ENCODE results near the gene ZNF562.
"Not testable (repeated sequence)": the region's sequence is repeated elsewhere in the genome, so short reads cannot be mapped to it uniquely, and the experiment has no call there.

The ZNF562 gene

DNA sequence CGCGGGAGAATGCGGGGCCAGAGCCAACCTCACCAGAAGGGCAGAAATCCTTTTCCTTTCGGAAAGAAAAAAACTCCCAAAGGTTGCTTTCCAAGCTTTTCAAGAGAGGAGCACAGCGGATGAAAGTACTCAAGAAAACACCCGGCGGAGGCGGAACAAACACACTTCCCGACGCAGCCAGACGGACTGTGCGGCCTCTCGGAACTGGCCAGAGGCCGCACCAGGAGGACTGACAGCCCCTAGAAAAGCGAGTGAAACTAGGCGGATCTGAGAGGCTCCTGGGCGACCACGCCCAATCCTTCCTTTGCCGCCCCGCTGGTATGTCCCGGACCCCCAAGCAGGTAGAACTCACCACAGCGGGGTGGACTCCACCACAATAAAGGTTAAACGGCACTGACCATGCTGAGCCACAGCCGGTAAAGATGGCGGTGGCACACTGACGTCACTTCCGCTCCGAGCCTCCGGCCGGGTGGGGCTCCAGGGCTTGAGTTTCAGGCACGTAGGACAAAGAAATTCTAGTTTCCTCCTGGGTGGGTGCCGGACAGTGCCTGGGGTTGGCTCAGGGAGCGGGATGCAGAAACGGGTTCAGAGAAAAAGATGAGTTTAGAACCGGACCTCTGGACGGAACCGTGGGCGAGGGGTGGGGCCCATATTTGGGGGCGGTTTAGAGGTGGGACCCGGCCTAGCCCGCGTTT, at the start of gene ZNF562:
TSS of gene ZNF562 (minus strand) at position 438 of the 695 bp plus-strand sequence. CDS start 14,356 bp downstream, outside the sequence.
- no peak for DNase-seq

DNA sequence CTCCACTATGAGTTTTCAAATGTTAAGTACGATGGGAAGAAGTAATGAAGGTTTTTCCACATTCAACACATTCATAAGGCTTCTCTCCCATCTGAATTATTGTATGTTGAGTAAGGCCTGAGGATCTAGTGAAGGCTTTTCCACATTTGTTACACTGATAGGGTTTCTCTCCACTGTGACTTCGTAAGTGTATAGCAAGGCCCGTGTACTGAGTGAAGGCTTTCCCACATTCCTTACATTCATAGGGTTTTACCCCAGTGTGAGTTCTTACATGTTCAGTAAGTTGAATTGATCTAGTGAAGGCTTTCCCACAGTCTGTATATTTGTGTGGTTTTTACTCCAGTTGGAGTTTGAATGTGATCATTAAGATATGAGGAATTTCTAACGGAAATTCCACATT, 49.3 kb upstream of the ZNF562 start:
- no peak for DNase-seq

DNA sequence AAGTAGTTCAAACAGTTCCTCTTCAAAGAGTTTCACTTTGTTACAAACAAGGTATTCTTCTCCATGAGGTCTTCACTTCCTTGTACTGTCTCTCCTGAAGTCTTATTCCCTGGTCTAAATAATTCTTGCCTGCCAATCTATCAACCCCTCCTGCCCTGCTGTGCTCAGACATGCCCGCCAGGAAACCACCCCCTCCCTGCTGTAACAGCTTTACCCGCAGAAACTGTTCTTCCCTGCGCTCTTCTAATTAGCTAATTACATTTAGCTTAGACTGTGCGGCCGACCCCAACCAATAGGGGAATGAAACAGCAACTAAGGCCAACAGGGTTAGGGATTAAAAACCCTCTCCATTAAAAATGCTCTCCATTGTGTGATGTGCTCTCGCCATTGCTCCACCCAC, 47.0 kb upstream of the ZNF562 start:
- no peak for DNase-seq

DNA sequence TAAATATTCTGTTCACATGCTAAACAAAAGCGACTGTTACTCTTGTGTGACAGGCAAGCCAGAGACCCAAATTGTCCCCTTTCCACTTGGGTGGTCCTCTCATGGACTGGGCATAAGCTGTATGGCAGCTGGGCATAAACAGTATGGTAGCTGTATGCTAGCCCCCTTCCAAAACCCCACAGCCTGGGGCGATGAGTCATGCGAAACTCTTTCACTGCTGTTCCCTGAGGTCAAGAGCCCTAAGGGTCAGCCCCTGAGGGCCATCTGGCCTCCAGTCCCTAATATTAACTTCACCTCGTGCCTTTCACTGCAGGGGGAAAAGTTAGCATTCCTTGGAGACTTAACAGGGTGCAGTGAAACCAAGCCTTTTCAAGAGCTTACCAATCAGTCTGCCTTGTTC, 45.6 kb upstream of the ZNF562 start:
- no peak for DNase-seq

DNA sequence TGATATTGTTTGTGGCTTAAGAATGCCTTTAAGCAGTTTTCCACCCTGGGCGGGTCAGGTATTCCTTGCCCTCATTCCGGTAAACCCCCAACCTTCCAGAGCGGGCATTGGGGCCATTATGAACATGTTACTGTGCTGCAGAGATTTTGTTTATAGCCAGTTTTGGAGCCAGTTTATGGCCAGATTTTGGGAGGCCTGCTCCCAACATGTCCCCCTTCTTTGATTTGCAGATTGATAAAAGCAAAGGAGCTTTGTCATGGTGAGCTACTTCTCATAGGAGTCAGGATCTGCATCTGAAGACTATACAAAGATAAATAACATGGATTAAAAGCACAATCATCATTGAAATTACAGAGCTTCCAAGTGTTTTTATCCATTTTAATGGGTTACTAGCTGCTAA, 36.9 kb upstream of the ZNF562 start:
- DNase-seq: no peak

DNA sequence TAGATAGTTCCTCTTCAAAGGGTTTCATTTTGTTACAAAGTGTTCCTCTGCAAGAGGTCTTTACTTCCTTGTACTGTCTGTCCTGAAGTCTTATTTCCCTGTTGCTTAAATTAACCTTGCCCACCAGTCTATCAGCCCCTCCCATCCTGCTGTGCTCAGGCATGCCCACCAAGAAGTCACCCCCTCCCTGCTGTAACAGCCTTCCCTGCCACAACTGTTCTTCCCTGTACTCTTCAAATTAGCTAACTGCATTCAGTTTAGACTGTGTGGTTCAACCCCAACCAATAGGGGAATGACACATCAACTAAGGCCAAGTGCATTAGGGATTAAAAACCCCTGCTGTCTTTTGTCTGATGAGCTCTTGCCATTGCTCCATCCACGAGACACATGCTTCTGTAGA, 34.4 kb upstream of the ZNF562 start:
- DNase-seq: no peak

DNA sequence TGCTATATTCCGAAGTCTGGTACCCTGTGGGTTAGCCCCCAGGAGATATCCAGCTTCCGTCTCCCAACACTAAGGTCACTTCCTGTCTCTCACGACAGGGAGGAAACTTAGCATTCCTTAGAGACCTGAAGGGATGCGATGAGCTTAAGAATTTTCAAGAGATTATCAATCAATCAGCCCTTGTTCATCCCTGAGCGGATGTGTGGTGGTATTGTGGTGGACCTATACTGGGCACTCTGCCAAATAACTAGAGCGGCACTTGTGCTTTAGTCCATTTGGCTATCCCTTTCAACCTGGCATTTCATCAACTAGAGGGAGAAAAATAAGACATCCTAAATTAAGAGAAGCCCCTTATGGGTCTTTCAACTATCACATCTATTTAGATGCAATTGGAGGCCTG, 30.9 kb upstream of the ZNF562 start:
- no peak for DNase-seq

DNA sequence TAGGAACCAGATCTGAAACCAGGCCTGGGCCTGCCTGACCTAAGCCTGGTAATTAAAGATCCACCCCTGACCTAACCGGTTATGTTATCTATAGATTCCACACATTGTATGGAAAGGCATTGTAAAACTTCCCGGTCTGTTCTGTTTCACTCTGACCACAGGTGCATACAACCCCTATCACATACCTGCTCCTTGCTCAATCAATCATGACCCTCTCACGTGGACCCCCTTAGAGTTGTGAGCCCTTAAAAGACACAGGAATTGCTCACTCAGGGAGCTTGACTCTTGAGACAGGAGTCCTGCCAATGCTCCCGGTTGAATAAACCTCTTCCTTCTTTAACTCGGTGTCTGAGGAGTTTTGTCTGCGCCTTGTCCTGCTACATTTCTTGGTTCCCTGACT, 27.3 kb upstream of the ZNF562 start:
- no peak for DNase-seq

DNA sequence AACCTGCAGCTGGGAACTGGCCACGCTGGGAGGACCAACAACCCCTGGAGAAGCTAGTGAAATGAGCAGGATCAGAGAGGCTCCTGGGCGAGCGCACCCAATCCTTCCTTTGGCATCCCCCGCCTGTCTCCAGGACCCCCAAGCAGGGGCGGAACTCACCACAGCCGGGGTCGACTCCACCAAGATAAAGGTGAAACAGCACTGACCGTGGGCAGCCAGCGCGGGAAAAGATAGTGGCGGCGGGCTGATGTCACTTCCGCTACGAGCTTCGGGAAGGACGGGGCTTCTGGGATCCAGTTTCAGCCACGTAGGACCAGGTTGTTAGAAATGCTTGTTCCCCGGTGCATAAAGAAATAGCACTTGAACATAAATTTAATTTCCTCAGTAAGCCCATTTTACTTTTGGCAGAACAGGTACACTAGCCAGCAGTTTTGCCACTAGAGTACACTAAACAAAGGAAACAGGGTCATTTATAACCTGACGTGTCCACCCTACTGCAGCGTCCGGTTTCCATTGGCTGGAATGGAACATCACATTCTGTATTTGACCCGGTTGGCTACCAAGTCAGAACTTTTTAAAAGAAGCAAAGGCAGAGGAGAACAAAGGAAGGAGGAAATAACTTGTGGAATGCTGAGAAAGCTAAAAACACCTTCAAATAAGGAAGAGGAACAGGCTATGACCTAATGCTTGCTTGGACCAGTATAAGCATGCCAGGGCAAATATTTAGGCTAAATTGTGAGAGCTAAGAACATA, 25.5 kb upstream of the ZNF562 start:
- no peak for DNase-seq

DNA sequence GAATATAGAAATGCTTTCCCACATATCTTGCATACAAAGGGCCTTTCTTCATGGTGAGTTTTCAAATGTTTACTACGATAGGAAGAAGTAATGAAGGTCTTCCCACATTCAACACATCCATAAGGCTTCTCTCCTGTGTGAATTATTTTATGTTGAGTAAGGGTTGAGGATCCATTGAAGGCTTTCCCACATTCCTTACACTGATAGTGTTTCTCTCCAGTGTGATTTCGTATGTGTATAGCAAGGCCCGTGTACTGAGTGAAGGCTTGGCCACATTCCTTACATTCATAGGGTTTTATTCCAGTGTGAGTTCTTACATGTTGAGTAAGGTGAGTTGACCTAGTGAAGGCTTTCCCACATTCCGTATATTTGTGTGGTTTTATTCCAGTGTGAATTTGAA, 15.4 kb upstream of the ZNF562 start:
- not testable (repeated sequence) for DNase-seq

DNA sequence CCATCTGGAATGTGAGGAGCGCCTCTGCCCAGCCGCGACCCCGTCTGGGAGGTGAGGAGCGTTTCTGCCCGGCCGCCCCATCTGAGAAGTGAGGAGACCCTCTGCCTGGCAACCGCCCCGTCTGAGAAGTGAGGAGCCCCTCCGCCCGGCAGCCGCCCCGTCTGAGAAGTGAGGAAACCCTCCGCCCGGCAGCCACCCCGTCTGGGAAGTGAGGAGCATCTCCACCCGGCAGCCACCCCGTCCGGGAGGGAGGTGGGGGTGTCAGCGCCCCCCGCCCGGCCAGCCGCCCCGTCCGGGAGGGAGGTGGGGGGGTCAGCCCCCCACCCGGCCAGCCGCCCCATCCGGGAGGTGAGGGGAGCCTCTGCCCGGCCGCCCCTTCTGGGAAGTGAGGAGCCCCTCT, 5.1 kb upstream of the ZNF562 start:
- not testable (repeated sequence) for DNase-seq

DNA sequence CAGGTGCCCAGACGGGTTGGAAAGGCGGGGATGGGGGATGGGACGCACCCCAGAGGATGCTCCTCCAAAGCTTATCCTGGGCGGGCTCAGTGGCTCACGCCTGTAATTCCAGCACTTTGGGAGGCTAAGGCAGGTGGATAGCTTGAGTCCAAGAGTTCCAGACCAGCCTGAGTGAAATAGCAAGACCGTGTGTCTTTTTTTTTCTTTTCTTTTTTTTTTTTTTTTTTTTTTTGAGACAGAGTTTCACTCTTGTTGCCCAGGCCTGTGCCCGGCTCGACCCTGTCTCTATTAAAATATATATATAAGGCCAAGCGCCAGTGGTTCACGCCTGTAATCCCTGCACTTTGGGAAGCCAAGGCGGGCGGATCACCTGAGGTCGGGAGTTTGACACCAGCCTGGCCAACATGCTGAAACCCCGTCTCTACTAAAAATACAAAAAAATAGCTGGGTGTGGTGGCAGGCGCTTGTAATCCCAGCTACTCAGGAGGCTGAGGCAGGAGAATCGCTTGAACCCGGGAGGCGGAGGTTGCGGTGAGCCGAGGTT, 530 bp upstream of the ZNF562 start:
- not testable (repeated sequence) for DNase-seq

DNA sequence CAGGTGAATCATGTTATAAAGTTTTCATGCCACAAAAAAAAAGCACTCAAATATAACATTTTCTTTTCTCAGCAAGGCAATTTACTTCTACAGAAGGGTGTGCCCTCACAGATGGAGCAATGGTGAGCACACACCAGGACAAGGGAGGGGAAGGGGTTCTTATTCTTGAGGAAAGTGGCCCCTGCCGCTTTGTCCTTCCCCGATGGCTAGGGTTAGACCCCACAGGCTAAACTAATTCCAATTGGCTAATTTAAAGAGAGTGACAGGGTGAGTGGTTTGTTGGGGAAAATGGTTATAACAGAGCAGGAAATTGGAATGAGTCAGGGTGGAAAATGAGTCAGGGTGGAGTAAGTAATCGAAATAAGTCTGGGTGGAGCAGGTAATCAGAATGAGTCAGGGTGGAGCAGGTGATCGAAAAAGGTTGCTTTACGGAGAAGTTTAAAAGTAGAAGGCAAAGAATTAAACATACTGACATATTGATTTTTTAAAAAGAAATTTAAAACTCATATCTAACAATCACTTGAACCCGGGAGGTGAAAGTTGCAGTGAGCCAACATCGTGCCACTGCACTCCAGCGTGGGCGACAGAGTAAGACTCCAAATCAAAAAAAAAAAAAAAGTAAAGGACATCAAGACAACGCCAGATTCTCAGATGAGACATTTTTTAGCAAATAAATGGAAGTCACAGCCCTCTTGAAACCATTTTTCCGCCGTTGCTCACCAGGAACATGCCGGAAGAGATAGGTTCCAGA, 813 bp downstream of the ZNF562 start:
- no peak for DNase-seq

DNA sequence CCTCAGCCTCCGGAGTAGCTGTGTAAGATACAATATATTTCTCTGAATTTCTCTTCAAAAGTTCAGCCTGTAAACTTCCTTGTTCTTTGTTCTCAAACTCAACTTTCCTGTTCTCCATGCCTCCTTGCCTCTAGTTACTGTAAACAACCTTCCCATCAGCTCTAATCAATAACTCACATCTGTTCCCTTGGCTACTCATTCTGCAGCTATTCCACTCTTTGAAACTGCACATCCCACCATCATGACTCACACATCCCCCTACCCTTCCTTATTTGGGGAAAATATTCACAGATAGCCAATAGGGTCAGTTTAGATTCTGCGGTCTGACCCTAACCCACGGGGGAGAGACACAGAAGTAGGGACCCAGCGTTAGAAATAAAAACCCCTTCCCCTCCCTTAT, 2.0 kb downstream of the ZNF562 start:
- no peak for DNase-seq

DNA sequence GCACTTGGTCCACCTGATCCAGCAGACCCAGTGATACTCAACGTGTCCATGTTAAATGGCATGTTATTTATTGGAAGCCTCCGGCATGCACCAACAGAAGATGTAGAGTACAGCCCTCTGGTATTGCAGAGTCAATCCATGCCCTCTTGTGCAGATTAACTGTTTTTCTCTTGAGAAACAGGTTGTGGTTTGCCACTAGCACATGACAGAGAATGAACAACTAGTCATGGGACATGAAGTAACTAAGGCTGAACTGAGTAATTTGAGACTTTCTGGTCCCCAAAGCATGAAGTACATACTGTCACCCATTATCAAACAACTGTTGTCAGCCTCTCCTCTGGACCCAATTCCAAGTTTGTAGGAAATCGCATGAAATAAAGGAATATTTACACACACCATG, 3.2 kb downstream of the ZNF562 start:
- no peak for DNase-seq

DNA sequence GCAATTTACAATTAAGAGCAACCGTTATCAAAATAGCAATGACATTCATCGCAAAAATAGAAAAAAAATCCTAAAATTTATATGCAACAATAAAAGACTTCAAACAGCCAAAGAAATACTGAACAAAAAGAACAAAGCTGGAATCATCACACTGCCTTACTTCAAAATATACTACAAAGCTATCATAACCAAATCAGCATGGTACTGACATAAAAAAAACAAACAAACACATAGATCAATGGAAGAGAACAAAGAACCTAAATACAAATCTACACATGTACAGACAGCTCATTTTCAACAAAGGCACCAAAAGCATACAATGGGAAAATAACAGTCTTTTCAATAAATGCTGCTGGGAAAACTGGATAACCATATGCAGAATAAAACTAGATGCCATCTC, 6.4 kb downstream of the ZNF562 start:
- DNase-seq: no peak

DNA sequence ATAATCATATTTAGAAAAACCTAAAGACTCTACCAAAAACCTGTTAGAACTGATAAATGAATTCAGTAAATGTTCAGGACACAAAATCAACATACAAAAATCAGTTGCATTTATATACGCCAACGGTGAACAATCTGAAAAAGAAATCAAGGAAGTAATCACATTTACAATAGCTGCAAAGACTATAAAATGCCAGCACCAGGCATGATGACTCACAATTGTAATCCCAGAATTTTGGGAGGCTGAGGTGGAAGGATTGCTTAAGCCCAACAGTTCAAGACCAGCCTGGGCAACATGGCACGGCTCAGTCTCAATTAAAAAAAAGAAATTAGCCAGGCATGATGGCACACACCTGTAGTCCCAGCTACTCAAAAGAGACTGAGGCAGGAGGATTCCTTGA, 7.0 kb downstream of the ZNF562 start:
- DNase-seq: no peak

DNA sequence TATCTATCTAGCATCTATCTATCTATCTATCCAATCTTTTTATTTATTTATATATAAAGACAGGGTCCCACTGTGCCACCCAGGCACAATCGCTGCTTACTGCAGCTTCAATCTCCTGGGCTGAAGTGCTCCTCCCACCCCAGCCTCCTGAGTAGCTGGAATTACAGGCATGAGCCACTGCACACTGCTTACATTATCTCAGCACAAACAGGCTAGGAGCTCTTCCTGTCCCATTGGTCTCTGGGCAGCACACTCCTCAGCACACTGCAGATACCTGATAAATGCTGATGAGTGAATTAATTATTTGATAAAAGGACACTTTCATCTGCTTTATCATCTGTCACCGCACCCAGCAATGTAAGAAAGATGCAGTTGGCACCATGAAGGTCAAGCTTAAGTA, 16.1 kb downstream of the ZNF562 start:
- DNase-seq: no peak

DNA sequence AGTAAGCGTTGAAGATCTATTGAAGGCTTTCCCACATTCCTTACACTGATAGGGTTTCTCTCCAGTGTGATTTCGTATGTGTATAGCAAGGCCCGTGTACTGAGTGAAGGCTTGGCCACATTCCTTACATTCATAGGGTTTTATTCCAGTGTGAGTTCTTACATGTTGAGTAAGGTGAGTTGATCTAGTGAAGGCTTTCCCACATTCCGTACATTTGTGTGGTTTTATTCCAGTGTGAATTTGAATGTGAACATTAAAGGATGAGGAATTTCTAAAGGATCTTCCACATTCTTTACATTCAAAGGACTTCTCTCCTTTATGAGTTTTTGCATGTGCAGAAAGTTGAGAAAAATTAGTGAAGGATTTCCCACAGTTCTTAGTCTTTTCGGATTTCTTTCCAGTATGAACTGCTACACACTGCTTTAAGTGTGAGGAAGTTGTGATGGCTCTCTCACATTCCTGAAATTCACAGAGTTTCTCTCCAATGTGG, 21.8 kb downstream of the ZNF562 start:
- DNase-seq: not testable (repeated sequence)

DNA sequence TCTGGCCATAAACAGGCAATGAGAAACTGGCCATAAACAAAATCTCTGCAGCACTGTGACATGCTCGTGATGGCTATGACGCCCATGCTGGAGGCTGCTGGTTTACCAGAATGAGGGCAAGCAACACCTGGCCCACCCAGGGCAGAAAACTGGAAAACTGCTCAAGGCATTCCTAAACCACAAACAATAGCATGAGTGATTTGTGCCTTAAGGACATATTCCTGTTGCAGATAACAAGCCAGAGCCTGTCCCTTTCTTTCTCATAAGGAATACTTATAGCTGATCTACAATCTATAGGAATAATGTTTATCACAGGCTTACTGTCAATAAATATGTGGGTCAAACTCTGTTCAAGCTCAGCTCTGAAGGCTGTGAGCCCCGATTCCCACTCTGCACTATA, 23.4 kb downstream of the ZNF562 start:
- DNase-seq: not testable (repeated sequence)

DNA sequence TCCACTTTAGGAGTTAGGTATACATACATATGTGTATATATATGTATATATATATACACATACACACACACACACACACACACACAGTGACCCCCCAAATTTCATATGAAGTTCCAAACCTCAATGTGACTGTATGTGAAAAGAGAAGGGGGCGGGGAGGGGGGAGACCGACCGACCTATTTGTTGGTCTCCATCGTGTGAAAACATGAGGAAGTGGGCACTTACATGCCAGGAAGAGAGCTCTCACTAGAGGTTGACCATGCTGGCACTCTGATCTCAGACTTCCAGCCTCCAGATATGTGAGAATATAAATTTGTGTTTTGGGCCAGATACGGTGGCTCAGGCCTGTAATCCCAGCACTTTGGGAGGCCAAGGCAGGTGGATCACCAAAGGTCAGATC, 24.6 kb downstream of the ZNF562 start:
- DNase-seq: no peak

DNA sequence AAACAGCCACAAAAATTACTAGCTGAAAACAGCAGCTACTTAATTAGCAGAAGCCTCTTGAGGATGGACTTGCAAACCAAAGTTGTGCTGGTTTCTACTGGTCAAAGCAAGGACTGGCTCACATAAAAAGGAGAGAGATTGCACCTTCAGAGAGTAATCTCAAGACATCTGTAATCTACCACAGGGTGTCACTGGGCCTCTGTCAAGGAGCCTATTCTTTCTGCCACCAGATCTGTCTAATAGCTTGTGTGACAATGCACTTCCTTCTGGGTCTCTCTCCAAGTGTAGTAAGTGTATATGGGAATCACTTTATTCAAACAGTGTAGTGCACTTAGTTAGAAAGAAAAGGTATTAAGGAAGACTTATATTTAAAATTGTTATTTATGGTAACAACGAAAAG, 29.4 kb downstream of the ZNF562 start:
- no peak for DNase-seq

DNA sequence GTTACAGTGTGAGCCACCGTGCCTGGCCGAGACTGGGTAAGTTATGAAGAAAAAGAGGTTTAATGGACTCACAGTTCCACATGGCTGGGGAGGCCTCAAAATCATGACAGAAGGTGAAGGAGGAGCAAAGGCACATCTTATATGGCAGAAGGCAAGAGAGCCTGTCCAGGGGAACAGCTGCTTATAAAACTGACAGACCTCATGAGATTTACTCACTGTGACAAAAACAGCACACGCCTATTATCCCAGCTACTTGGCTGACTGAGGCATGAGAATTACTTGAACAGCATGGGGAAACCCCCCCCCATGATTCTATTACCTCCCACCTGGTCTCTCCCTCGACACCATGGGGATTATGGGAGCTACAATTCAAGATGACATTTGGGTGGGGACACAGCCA, 30.4 kb downstream of the ZNF562 start:
- DNase-seq: no peak
